H1 (cell line): Measurements from ENCODE around the gene NFAT5. TPM values are rescaled to one million over a fixed set of nuclear protein-coding genes. Genes with fewer than 3 reads are reported as not detected.

ENCODE experiments used
- CTCF ChIA-PET: fragments of 300-600 bp; sonication (Branson Sonifier 250); formaldehyde crosslinking; loops from one replicate; lab custom pipeline; 2021; ENCODE audit not compliant: partially characterized antibody; lab: Charles Lee
- POLR2A ChIA-PET: fragments of 300-600 bp; sonication (Branson Sonifier 250); formaldehyde crosslinking; loops from one replicate; lab custom pipeline; 2021; ENCODE audit warnings: inconsistent platforms; ENCODE audit not compliant: partially characterized antibody; lab: Charles Lee
- DNase-seq, 2 experiments: peaks; one replicate each; pipeline versions ENCODE4 v3.0.0 to v3.0.0-alpha.2; 2010 to 2022; ENCODE audit warnings: low spot score in 2 of 2, low read depth in 1 of 2, mixed read lengths in 1 of 2
- FAIRE-seq: peaks from 2 replicates; lab custom pipeline; 2011; peaks lifted over from hg19 to GRCh38; lab: Jason Lieb, UNC
- H2AFZ ChIP-seq: 2 replicates; pipeline ENCODE4 v1.8.1; 2012; ENCODE audit warnings: low read length, inconsistent platforms
- H2AK5ac ChIP-seq: 2 replicates; pipeline ENCODE4 v1.6.1; 2013; ENCODE audit warnings: low read depth, low read length
- H2BK120ac ChIP-seq: replicated peaks from 2 replicates; pipeline ENCODE3; 2013; ENCODE audit warnings: low read depth, low read length, inconsistent platforms
- H2BK12ac ChIP-seq: 2 replicates; pipeline ENCODE4 v1.6.1; 2013; ENCODE audit warnings: low read depth, low read length
- H2BK15ac ChIP-seq: 2 replicates; pipeline ENCODE4 v1.6.1; 2013; ENCODE audit warnings: low read length
- H2BK20ac ChIP-seq: 2 replicates; pipeline ENCODE4 v1.6.1; 2013; ENCODE audit warnings: low read length
- H2BK5ac ChIP-seq: 2 replicates; pipeline ENCODE4 v1.6.1; 2013; ENCODE audit warnings: low read depth, low read length
- H3K14ac ChIP-seq: 2 replicates; pipeline ENCODE4 v1.6.1; 2013; ENCODE audit warnings: inconsistent platforms; ENCODE audit not compliant: insufficient read length
- H3K18ac ChIP-seq: 2 replicates; pipeline ENCODE4 v1.6.1; 2013; ENCODE audit warnings: low read length; ENCODE audit errors: extremely low read depth
- H3K23ac ChIP-seq: 2 replicates; pipeline ENCODE4 v1.6.1; 2013; ENCODE audit warnings: inconsistent platforms; ENCODE audit not compliant: insufficient read length
- H3K23me2 ChIP-seq: 2 replicates; pipeline ENCODE4 v1.6.1; 2013; ENCODE audit warnings: low read depth, low read length
- H3K27ac ChIP-seq: 2 replicates; pipeline ENCODE4 v1.6.1; 2011; ENCODE audit warnings: low read depth, low read length, inconsistent platforms
- H3K27me3 ChIP-seq, 4 experiments: replicated peaks in 1 of 4; 1 replicate in 1 of 4; 2 replicates in 3 of 4; pipeline versions ENCODE4 v1.6.1 to v1.8.1; 2011 to 2013; ENCODE audit warnings: low read length in 3 of 4, mild to moderate bottlenecking in 3 of 4, inconsistent platforms in 2 of 4, mixed read lengths in 2 of 4, moderate library complexity in 1 of 4; ENCODE audit not compliant: control insufficient read depth in 3 of 4, insufficient read depth in 3 of 4; ENCODE audit errors: extremely low read depth in 1 of 4
- H3K36me3 ChIP-seq, 4 experiments: 2 replicates each; pipeline versions ENCODE4 v1.6.1 to v1.8.1; 2011 to 2013; ENCODE audit warnings: mild to moderate bottlenecking in 4 of 4, low read length in 3 of 4, moderate library complexity in 2 of 4, control low read depth in 1 of 4, inconsistent platforms in 1 of 4; ENCODE audit not compliant: insufficient read depth in 4 of 4, control insufficient read depth in 2 of 4
- H3K4ac ChIP-seq: replicated peaks from 2 replicates; pipeline ENCODE3; 2013; ENCODE audit warnings: low read length, low read depth, mixed read lengths, inconsistent platforms; ENCODE audit not compliant: insufficient read length
- H3K4me1 ChIP-seq, 4 experiments: replicated peaks in 1 of 4; 1 replicate in 1 of 4; 2 replicates in 3 of 4; pipeline versions ENCODE4 v1.6.1 to v1.8.1; 2011 to 2013; ENCODE audit warnings: low read length in 3 of 4, inconsistent platforms in 2 of 4, mixed read lengths in 1 of 4; ENCODE audit not compliant: insufficient read depth in 4 of 4, control insufficient read depth in 3 of 4
- H3K4me2 ChIP-seq, 2 experiments: 2 replicates each; pipeline versions ENCODE4 v1.6.1 to v1.8.1; 2011 to 2013; ENCODE audit warnings: low read depth in 2 of 2, low read length in 2 of 2, control low read depth in 1 of 2, inconsistent platforms in 1 of 2, mild to moderate bottlenecking in 1 of 2; ENCODE audit not compliant: insufficient read depth in 1 of 2
- H3K4me3 ChIP-seq, 4 experiments: fragments of 200-600, 300-600 bp in 1 of 4; sonication (generic), shearing (Covaris generic), sonication (Bioruptor Twin) in 1 of 4; 2 replicates each; pipeline versions ENCODE4 v1.5.1 to v1.8.1; 2011 to 2016; ENCODE audit warnings: low read length in 4 of 4, low read depth in 3 of 4, control low read depth in 2 of 4, inconsistent platforms in 2 of 4, mild to moderate bottlenecking in 2 of 4, mixed read lengths in 1 of 4, moderate library complexity in 1 of 4; ENCODE audit not compliant: insufficient read depth in 2 of 4; ENCODE audit errors: extremely low read depth in 1 of 4
- H3K56ac ChIP-seq: replicated peaks from 2 replicates; pipeline ENCODE3; 2013; ENCODE audit warnings: low read depth, mild to moderate bottlenecking, mixed read lengths, low read length, inconsistent platforms; ENCODE audit not compliant: insufficient read length
- H3K79me1 ChIP-seq: 2 replicates; pipeline ENCODE4 v1.6.1; 2013; ENCODE audit warnings: low read depth, low read length, control low read depth
- H3K79me2 ChIP-seq, 2 experiments: 2 replicates each; pipeline versions ENCODE4 v1.6.1 to v1.8.1; 2012 to 2013; ENCODE audit warnings: low read length in 2 of 2, mild to moderate bottlenecking in 2 of 2, inconsistent platforms in 1 of 2; ENCODE audit not compliant: insufficient read depth in 2 of 2, control insufficient read depth in 1 of 2
- H3K9ac ChIP-seq, 4 experiments: replicated peaks in 1 of 4; 1 replicate in 1 of 4; 2 replicates in 3 of 4; pipeline versions ENCODE4 v1.6.1 to v1.8.1; 2011 to 2013; ENCODE audit warnings: low read depth in 3 of 4, low read length in 3 of 4, control low read depth in 2 of 4, mild to moderate bottlenecking in 2 of 4, moderate library complexity in 2 of 4, inconsistent platforms in 1 of 4; ENCODE audit errors: extremely low read depth in 1 of 4
- H3K9me3 ChIP-seq, 2 experiments: 2 replicates each; pipeline versions ENCODE4 v1.6.1 to v1.8.1; 2012 to 2013; ENCODE audit warnings: mild to moderate bottlenecking in 2 of 2, moderate library complexity in 2 of 2, control low read depth in 1 of 2, inconsistent platforms in 1 of 2, low read depth in 1 of 2, low read length in 1 of 2, mixed read lengths in 1 of 2; ENCODE audit not compliant: insufficient read depth in 2 of 2
- H4K20me1 ChIP-seq, 2 experiments: replicated peaks in 1 of 2; 2 replicates each; pipeline versions ENCODE3 to v1.8.1; 2011 to 2013; ENCODE audit warnings: inconsistent platforms in 2 of 2, low read length in 2 of 2, mild to moderate bottlenecking in 1 of 2; ENCODE audit not compliant: insufficient read depth in 2 of 2, control insufficient read depth in 1 of 2
- H4K5ac ChIP-seq: 2 replicates; pipeline ENCODE4 v1.6.1; 2013; ENCODE audit warnings: low read length, low read depth, mixed read lengths, inconsistent platforms; ENCODE audit not compliant: insufficient read length
- H4K8ac ChIP-seq: 2 replicates; pipeline ENCODE4 v1.8.0; 2013; ENCODE audit warnings: mild to moderate bottlenecking, moderate library complexity, low read length, inconsistent platforms; ENCODE audit not compliant: insufficient read depth; ENCODE audit errors: extremely low read depth
- H4K91ac ChIP-seq: replicated peaks from 2 replicates; pipeline ENCODE3; 2013; ENCODE audit warnings: low read length, mixed read lengths, inconsistent platforms; ENCODE audit not compliant: insufficient read length
- CREB1 ChIP-seq: IDR thresholded peaks from 2 replicates; pipeline ENCODE4 v1.6.1; 2012; ENCODE audit warnings: inconsistent platforms
- RBBP5 ChIP-seq: IDR thresholded peaks from 2 replicates; pipeline ENCODE4 v1.7.1; 2012; ENCODE audit warnings: low read depth, mild to moderate bottlenecking, inconsistent platforms, low read length, moderate library complexity, borderline replicate concordance
- YY1 ChIP-seq: IDR thresholded peaks from 2 replicates; pipeline ENCODE4 v1.6.1; 2011; ENCODE audit warnings: low read depth, mild to moderate bottlenecking, low read length
- WGBS, 2 experiments: shearing (Covaris generic) in 1 of 2; methylation state at CpG; one replicate each; pipeline versions ENCODE4 v1.1.6 to v1.1.7; 2013 to 2015; ENCODE audit warnings: low lambda C conversion rate in 2 of 2, mixed read lengths in 2 of 2, inconsistent platforms in 1 of 2, low coverage in 1 of 2, missing lambda C conversion rate in 1 of 2; ENCODE audit not compliant: insufficient replicate concordance in 2 of 2, insufficient coverage in 1 of 2, insufficient read length in 1 of 2; ENCODE audit errors: extremely low coverage in 1 of 2, missing lambda C conversion rate in 1 of 2; 5-methylcytosine and 5-hydroxymethylcytosine counted together
- polyA plus RNA-seq, 7 experiments: library from polyadenylated mRNA; depleted of rRNA in 3 of 7; stranded (reverse) in 5 of 7; unstranded in 2 of 7; fragments of >200 nt in 5 of 7; fragments of 200-250 nt in 2 of 7; gene quantifications; 1 replicate in 5 of 7; 2 replicates in 1 of 7; 4 replicates in 1 of 7; pipeline versions ENCODE4 v1.2.1 to v1.2.3, GENCODE V29; 2011 to 2013; ENCODE audit warnings: missing spikeins in 2 of 7, mixed read lengths in 2 of 7
- total RNA-seq: library from RNA; stranded (reverse); fragmentation: NEBNext Ultra II Directional; extraction: Animal tissue kit (Norgen Biotek cat#: 25700); gene quantifications from 2 replicates; pipeline ENCODE4 v1.2.1, GENCODE V29; 2021

Gene NFAT5
- total and polyA plus RNA-seq, 2 of the 8 experiments (the other 6 are each of a cell fraction or from before 2014, with no cell fraction given): 8.9 to 29.0 TPM

DNA sequence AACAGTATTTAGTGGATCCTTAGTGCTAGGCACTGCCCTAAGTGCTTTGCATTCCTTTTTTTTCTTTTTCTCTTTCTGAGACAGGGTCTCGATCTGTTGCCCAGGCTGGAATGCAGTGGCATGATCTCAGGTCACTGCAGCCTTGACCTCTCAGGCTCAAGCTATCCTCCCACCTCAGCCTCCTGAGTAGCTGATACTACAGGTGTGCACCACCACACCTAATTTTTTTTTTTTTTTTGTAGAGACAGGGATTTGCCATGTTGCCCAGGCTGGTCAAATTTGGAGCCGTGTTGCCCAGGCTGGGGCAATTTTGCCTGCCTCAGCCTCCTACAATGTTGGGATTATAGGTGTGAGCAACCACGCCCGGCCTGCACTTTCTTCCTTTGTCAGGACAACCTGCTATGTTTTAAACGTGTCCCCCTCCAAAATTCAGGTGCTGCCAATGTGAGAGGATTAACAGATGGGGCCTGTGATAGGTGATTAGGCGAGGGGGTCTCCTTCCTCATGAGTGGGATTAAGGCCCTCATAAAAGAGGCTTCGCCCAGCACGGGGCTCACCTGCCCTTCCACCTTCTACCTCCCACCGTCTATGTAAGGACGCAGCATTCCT, 155.2 kb downstream of the NFAT5 start:
- no peak overlapping the region for H2BK20ac ChIP-seq
- TF ChIP-seq CREB1 (no peak), RBBP5 (no peak), YY1 (no peak)
- TF ChIP-seq, all 59 proteins: peak for 0
- H4K5ac ChIP-seq: no peak overlapping the region
- H4K8ac ChIP-seq: no peak overlapping the region
- H3K23me2 ChIP-seq: 0 out of 2 replicates have a peak, but pooled peaks cover 2% of the 10 kb centered on the region
- ChIA-PET POLR2A (interaction anchor here (0.7 to 1.7 kb wide), 3 partner anchors 33 to 104 kb away, joined by 3 to 8 read pairs (median 3); partner anchors contain the start of gene NOB1), CTCF (interaction anchor here (0.6 to 13.1 kb wide), 7 partner anchors 12 to 987 kb away, joined by 3 to 88 read pairs (median 5); partner anchors contain the start of gene NOB1)
- no peak overlapping the region for H3K23ac ChIP-seq
- no peak overlapping the region for H3K56ac ChIP-seq
- no peak overlapping the region for H2AK5ac ChIP-seq
- H3K9me3 ChIP-seq: no peaks in the 10 kb centered on the region
- no peak overlapping the region for H2BK120ac ChIP-seq
- H3K14ac ChIP-seq: no peak overlapping the region
- no peak for FAIRE-seq
- peaks cover 0 to 7% (median 0%) of the 10 kb centered on the region in 4 experiments; a peak in 4 of 7 replicates for H3K4me1 ChIP-seq
- peak in 1 of 2 experiments; percentile 27 for DNase-seq
- H3K79me1 ChIP-seq: 0 out of 2 replicates have a peak, but pooled peaks cover 2% of the 10 kb centered on the region
- H2BK12ac ChIP-seq: no peak overlapping the region
- no peak overlapping the region for H3K18ac ChIP-seq
- no peaks in the 10 kb centered on the region for H4K20me1 ChIP-seq
- no peaks in the 10 kb centered on the region for H3K79me2 ChIP-seq
- H3K9ac ChIP-seq: no peak overlapping the region
- H2BK5ac ChIP-seq: no peak overlapping the region
- no peak overlapping the region; the same call in 1 of the 2 replicates for H2BK15ac ChIP-seq
- no peaks in the 10 kb centered on the region for H3K27me3 ChIP-seq
- 91% methylated on average over 10 of the region's 10 CpGs; no CpG with 5 or more reads in 1 of the 2 experiments for WGBS, 2 experiments
- H3K4me3 ChIP-seq: no peak overlapping the region
- H3K36me3 ChIP-seq: peaks cover 0 to 4% (median 0%) of the 10 kb centered on the region in 4 experiments; a peak in 1 of 8 replicates
- H2AFZ ChIP-seq: no peak overlapping the region
- H3K4me2 ChIP-seq: no peak overlapping the region
- no peak overlapping the region for H4K91ac ChIP-seq
- H3K27ac ChIP-seq: no peak overlapping the region
- no peak overlapping the region for H3K4ac ChIP-seq
